Lung microvascular endothelial cell (primary cell): ENCODE results near the gene SFI1. TPM values are rescaled to one million over a fixed set of nuclear protein-coding genes. Genes with fewer than 3 reads are reported as not detected.

Source experiments
- DNase-seq, 2 donors: peaks; one replicate each; pipeline versions ENCODE4 v3.0.0 to v3.0.0-alpha.2; 2010; ENCODE audit warnings: low read depth in 2 of 2
- total RNA-seq: library from RNA; depleted of rRNA; stranded (reverse); fragments of >200 nt; gene quantifications from 2 replicates; pipeline ENCODE4 v1.2.1, GENCODE V29; 2014

SFI1 gene
- total RNA-seq, 1 donor from 2014 or later: 18.1 TPM

GRCh38 chr22:31630331-31631329, 134.3 kb downstream of the SFI1 start:
- peak; percentile 92 for DNase-seq

DNA sequence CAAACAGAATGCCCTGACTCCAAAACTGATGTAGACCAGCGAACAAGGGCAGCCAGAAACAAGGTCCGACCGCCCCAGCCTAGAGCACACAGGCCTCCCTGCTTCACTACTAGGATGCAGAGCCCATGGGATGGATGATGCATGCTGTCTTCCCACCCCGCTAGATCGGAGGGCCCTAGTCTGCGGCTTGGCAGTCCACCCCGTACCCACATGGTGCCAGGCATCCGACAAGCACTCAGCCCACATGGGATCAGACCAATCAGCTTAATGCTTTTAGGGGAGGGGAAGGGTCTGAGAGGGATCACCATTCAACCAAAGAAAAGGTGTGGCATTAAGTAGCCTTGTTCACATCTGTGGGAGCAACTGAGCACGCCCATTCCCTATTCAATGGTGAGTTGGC, 135.1 kb downstream of the SFI1 start:
- DNase-seq: no peak

DNA sequence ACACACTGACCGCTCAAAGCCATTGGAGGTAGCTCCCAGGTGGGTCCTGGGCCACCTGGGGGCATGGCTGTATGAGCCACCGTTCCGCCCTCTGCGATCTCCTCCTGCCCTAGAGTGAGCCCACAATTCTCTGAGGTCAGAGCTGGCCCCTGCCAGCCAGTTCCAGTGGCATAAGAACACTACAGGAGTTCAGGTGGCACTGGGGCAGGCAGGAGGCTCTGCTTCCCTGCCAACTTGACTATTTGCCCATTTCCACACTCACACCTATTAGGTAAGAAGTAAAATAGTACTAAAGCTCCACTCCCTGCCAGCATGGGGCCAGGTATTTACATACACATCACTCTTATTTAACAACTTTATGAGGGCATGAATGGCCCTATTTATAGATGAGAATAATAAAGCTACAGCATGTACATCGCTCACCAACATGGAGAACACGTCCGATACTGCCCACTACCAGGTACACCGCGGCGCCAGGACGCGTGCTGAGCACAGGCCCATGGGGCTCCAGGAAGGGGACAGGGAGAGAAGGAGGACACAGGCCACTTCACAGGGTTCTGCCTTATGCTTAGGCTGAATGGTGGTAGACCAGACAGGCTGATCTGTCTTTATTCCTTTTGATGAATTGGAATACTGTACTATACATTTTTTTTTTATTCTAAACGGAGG, 139.4 kb downstream of the SFI1 start:
- DNase-seq: no peak

GRCh38 chr22:31637447-31637890, 141.1 kb downstream of the SFI1 start:
- no peak for DNase-seq

DNA sequence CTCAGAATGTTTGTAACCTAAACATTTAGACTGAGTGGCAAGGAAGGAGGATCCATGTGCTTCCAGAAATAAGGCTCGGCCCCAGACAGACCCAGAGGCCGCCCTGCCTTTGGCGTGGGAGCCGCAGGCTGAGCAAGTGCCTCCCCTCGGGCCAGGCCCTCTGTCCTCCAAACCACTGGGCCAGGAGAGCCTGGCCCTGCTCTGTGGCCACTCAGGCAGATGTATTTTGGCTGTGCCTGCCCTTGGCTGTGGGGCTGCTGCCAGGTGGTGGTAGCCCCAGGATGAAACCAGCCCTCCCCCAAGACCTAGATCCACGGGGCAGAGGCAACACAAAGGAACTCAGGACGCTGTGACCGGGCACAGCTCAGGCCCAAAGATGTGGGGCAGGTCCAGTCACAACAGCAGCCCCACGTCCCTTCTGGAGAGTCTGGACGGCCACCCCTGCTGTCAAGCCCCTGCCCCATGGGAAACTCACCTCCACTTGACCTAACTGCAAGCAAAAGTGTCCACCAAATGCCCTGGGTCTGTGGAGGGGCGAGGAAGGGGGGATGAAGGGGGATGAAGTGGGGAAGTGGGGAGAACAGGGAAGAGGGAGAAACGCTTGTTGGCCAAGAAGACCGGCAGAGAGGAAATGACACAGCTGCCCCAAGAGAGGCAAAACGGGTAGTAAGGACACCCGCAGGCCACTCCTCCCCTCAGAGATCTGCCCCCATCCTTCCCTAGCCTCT, 141.7 kb downstream of the SFI1 start:
- DNase-seq: peak in 1 of 2 donors; percentile 72

- no peak for DNase-seq
Measured at GRCh38 chr22:31639436-31640039, 143.2 kb downstream of the SFI1 start.

DNA sequence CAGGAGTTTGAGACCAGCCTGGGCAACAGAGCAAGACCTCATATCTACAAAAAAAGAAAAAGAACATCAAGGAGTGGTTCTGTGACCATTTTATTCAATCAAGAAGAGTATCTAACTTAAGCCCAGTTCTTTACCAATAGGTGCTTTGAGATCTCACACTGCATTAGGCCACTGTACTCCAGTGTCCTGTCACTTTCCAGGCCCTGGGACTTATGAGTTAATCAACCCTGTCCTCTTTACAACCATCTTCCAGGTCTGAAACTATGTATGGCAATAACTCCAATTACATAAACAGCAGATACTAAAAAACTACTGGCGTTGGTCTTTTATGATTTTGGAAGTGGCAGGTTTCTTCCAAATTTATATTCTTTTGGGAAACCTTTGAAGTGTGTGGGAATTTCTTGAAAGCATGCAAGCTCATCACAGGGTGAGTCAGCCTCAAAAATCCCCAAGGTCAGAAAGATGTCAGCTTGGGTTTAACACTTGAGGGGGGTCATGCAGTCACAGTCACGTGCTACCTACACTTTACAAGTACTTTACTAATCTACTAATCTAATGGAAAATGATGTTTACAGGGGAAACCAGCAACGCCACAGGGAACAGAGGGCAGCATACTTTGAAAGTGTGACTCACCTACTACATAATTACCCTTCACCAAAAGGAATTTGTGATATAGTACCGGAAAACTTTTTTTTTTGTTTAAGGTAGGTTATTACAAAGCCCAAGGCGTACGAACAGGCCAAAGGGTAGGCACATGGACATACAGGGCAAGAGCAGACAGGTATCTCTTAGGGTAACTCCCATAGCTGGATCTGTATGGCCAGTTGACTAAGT, 150.1 kb downstream of the SFI1 start:
- DNase-seq: peak; percentile 93 to 100

DNA sequence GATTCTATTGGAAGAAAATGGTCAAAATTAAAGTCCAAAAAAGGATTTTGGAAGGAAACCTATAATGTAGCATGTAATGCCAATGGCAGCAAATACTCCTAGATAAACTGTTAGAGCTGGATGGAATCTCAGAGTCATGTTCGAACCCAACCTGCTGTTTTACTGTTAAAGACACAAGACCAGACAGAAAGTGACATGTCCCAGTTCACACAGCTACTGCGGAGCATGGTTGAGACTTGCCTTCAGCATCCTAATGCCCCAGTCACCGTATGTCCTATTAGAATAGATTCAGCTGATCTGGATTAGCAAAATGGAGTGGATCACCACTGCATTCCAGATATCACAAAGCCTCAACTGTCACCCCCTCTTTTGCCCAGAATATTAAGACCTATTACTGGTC, 150.7 kb downstream of the SFI1 start:
- DNase-seq: no peak

GRCh38 chr22:31647523-31648320, 151.4 kb downstream of the SFI1 start:
- peak; percentile 74 to 94 for DNase-seq

GRCh38 chr22:31650391-31650790, 154.1 kb downstream of the SFI1 start:
- peak in 1 of 2 donors; percentile 34 for DNase-seq

- no peak for DNase-seq
Measured at GRCh38 chr22:31651664-31652063, 155.3 kb downstream of the SFI1 start.

DNA sequence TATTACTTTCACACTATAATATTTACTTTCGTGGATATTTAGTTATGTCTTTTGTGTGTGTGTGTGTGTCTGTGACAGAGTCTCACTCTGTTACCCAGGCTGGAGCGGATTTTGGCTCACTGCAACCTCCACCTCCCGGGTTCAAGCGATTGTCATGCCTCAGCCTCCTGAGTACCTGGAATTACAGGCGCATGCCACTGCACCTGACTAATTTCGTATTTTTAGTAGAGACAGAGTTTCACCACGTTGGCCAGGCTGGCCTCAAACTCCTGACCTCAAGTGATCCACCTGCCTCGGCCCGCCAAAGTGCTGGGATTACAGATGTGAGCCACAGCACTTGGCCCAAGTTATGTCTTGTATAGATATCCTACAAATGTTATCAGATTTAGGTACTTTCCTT, 155.8 kb downstream of the SFI1 start:
- no peak for DNase-seq

GRCh38 chr22:31652911-31653684, 156.8 kb downstream of the SFI1 start:
- peak in 1 of 2 donors; percentile 23 for DNase-seq

DNA sequence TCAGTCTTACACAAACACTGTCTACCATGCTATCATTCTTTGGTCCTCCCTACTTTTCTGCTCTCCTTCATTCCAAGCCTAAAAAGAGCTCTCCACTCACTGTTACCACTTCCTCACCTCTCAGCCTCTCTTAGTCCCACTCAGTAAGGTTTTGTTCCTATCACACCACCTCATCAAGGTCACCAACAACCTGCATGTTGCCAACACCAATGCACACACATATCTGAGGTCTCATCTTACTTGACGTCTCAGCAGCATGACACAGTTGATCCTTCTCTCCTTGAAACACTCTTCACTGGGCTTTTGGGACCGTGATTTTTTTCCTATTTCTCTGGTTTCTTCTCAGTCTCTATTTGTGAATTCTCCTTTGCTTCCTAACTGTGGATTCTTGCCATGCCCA, 157.6 kb downstream of the SFI1 start:
- DNase-seq: no peak

DNA sequence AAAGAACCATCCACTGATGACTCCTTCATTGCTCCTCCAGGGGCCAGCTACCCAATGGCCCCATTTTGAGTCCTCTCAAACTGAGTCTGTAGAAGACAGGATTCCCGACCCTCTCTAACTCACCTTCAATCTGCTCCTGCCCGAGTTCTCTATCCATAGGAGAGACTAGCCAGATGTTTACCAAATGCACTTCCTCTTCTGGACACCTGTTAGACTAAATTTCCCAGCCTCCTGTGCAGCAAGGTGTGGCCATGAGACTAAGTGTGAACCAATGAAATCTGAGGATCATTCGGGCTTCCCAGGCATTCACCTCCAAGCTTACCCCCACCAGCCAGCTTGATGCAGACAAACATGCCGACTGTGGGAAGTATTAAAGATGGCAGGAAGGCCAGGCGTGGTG, 158.1 kb downstream of the SFI1 start:
- DNase-seq: no peak

DNA sequence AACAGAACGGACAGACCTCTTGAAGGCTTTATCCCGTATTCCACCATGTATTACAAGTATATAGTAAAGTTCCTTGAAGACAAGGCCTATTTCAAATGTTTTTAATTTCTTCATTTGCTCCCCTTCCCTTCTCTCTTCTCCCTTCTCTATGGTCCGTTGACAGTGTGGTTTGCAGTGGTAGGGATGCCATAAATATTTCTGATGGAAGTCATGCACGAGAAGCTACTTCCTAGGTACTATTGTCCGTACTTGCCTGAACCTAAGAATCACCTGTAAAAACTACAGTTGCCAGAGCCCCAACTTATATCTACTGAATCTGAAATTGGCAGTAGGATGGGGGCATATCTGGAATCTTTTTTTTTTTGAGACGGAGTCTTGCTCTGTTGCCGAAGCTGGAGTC, 162.9 kb downstream of the SFI1 start:
- no peak for DNase-seq

GRCh38 chr22:31660860-31661341, 164.6 kb downstream of the SFI1 start:
- peak; percentile 61 to 79 for DNase-seq

- DNase-seq: peak; percentile 96 to 97
Measured at GRCh38 chr22:31661851-31662667, 165.7 kb downstream of the SFI1 start, which contains the start of gene PISD. PISD (minus strand) TSS chr22:31662215; CDS start chr22:31662208, 7 bp downstream.
